AG08395 (cell line): ENCODE data around the gene CYP27B1.
"Not testable (repeated sequence)": the region's sequence is repeated elsewhere in the genome, so short reads cannot be mapped to it uniquely, and the experiment has no call there.

Source experiments
- DNase-seq: peaks from one replicate; pipeline ENCODE4 v3.0.0; 2012; ENCODE audit warnings: mixed read lengths, low spot score

CYP27B1 gene

DNA sequence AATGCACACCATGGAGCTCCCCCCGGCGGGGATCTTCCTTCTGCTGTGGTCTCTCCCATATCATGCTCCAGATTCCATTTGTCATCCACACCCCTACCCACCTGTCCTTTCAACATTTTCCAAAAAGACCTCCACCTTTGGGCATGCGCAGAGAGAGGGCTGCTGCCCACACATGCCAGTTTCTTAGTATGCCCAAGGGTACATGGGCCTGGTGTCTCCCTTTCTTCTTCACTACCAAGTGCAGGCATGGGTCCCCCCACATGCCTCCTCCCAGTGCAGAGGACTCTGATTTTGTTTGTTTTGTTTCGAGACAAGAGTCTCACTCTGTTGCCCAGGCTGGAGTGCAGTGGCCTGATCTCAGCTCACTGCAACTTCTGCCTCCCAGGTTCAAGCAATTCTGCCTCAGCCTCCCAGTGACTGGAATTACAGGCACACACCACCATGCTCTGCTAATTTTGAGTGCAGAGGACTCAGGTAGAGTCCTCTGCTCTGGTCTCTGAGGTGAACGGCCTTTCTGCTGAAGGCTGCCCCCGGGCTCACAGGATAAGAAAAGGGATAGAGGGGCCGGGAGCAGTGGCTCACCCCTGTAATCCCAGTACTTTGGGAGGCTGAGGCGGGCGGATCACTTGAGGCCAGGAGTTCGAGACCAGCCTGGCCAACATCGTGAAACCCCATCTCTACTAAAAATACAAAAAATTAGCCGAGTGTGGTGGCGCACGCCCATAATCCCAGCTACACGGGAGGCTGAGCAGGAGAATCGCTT is 44.9 kb downstream of the CYP27B1 start:
- not testable (repeated sequence) for DNase-seq

GRCh38 chr12:57720606-57721595 is 46.0 kb downstream of the CYP27B1 start:
- no peak for DNase-seq

GRCh38 chr12:57719777-57720605 is 46.9 kb downstream of the CYP27B1 start:
- DNase-seq = no peak

DNA sequence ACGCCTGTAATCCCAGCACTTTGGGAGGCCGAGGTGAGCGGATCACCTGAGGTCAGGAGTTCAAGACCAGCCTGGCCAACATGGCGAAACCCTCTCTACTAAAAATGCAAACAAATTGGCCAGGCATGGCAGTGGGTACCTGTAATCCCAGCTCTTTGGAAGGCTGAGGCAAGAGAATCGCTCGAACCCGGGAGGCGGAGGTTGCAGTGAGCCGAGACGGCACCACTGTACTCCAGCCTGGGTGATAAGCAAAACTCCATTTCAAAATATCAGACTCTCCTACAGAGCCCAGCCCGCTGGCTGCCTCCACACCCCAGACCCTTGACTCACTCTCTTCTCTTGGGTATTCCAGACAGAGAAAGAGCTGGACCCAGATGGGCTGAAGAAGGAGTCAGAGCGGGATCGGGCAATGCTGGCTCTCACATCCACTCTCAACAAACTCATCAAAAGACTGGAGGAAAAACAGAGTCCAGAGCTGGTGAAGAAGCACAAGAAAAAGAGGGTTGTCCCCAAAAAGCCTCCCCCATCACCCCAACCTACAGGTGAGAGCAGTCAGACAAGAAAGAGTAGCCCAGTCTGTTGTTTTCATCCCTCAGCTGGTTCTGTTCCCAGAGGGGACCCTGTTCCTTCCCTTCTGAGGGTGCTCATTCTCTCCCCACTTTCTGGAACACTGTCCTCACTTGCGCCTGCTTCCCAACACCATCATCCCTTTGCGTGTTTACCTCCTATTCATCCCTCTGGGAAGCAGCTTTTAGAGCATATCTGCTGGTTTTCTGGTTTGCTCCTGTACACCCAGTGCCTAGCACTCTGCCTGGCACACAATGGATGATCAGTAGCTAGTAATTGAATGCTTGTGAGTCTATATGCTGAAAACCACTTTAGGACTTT is 48.0 kb downstream of the CYP27B1 start:
- no peak for DNase-seq

DNA sequence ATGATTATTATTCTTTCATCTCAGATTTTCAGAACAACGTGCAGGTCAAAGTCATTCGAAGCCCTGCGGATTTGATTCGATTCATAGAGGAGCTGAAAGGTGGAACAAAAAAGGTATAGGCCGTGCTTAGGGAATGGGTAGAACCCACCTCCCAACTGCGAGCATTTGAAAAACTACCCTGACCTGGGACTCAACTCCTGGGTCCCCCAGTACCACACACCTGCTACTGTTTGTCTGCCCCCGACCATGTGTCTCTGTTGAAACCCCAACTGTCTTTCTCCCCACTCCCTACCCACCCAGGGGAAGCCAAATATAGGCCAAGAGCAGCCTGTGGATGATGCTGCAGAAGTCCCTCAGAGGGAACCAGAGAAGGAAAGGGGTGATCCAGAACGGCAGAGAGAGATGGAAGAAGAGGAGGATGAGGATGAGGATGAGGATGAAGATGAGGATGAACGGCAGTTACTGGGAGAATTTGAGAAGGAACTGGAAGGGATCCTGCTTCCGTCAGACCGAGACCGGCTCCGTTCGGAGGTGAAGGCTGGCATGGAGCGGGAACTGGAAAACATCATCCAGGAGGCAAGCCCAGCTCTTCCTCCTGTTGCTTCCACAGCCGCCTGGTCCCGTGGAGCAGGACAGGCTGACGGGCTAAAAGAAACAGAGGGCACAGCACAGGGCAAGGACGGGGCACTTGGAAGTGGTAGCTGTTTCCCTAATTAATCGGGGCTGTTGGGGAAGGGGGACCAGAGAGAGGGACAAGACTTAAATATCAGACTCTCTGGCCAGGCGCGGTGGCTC is 48.8 kb downstream of the CYP27B1 start:
- no peak for DNase-seq

GRCh38 chr12:57717131-57717530 is 49.7 kb downstream of the CYP27B1 start:
- no peak for DNase-seq

DNA sequence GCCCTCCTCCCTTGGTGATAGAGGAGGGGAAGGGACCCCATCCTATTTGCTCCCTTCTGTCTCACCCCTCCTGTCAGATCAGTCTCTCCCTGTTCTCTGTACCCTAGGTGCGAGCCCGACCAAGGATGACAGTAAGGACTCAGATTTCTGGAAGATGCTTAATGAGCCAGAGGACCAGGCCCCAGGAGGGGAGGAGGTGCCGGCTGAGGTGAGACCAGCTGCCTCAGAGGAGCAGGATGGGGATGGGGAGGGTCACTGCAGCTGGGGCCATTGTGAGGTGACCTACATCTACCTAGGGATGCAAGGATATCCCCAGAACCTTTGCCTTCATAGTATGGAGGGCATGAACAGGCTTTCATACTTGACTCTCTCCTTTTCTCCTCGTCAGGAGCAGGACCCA is 50.6 kb downstream of the CYP27B1 start:
- DNase-seq = no peak

DNA sequence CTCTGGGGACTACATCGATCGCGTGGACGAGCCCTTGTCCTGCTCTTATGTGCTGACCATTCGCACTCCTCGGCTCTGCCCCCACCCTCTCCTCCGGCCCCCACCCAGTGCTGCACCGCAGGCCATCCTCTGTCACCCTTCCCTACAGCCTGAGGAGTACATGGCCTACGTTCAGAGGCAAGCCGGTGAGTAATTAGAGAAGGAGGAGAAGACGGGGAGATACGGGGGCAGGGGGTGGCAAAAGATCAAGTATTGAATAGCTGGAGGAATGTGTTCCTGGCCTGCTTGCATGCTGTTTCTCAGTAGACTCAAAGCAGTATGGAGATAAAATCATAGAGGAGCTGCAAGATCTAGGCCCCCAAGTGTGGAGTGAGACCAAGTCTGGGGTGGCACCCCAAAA is 51.1 kb downstream of the CYP27B1 start:
- no peak for DNase-seq

DNA sequence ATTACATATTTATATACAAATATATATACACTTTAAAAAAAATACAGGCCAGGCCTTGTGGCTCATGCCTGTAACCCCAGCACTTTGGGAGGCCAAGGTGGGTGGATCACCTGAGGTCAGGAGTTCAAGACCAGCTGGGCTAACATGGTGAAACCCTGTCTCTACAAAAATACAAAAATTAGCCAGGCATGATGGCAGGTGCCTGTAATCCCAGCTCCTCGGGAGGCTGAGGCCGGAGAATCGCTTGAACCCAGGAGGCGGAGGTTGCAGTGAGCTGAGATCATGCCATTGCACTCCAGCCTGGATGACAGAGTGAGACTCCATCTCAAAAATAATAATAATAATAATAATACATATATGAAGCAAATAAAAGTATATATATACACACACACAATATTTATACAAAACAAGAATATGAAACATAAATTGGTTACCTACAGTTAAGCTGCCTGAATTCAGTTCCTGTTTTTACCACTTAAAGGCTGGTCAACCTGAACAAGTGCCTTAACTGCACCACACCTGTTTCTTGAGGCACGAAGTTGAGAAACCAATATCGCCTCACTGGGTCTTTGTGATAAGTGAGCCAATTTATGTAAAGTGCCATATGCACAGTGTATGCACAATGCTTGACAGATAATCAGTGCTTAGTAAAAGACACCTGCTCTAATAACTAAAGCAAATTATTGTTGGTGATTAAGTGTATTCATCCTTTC is 51.7 kb downstream of the CYP27B1 start:
- DNase-seq = not testable (repeated sequence)

GRCh38 chr12:57713209-57713608 is 53.7 kb downstream of the CYP27B1 start:
- DNase-seq = no peak

- no peak for DNase-seq
Measured at GRCh38 chr12:57712701-57713100, 54.2 kb downstream of the CYP27B1 start.
